ENCODE results near the gene NUDT14.

NUDT14 gene

GRCh38 chr14:105146976-105147635 lies 34.0 kb downstream of the NUDT14 start:
- no peak for DNase-seq (ENCODE audit: low read depth, low spot score)

GRCh38 chr14:105146181-105146975 lies 34.7 kb downstream of the NUDT14 start:
- DNase-seq (ENCODE audit: low read depth, low spot score) = no peak

- DNase-seq (ENCODE audit: low read depth, low spot score) = no peak
These were observed 35.5 kb downstream of the NUDT14 start for GRCh38 chr14:105145381-105146180.

- no peak for DNase-seq (ENCODE audit: low read depth, low spot score)
These were observed 36.3 kb downstream of the NUDT14 start for GRCh38 chr14:105144666-105145380.

GRCh38 chr14:105144026-105144665 lies 37.0 kb downstream of the NUDT14 start:
- no peak for DNase-seq (ENCODE audit: low read depth, low spot score)

- no peak for DNase-seq (ENCODE audit: low read depth, low spot score)
These were observed 37.6 kb downstream of the NUDT14 start for GRCh38 chr14:105143451-105144025.

- DNase-seq (ENCODE audit: low read depth, low spot score) = no peak
These were observed 38.3 kb downstream of the NUDT14 start for GRCh38 chr14:105142651-105143450.

- DNase-seq (ENCODE audit: low read depth, low spot score) = no peak
These were observed 39.4 kb downstream of the NUDT14 start for GRCh38 chr14:105141486-105142281.

GRCh38 chr14:105141026-105141425 lies 40.1 kb downstream of the NUDT14 start:
- no peak for DNase-seq (ENCODE audit: low read depth, low spot score)

- no peak for DNase-seq (ENCODE audit: low read depth, low spot score)
These were observed 40.5 kb downstream of the NUDT14 start for GRCh38 chr14:105140581-105140980.

GRCh38 chr14:105139831-105140239 lies 41.3 kb downstream of the NUDT14 start:
- no peak for DNase-seq (ENCODE audit: low read depth, low spot score)

- DNase-seq (ENCODE audit: low read depth, low spot score) = no peak
These were observed 41.8 kb downstream of the NUDT14 start for GRCh38 chr14:105139212-105139825.

GRCh38 chr14:105138551-105139111 lies 42.5 kb downstream of the NUDT14 start:
- no peak for DNase-seq (ENCODE audit: low read depth, low spot score)

GRCh38 chr14:105138021-105138541 lies 43.0 kb downstream of the NUDT14 start:
- DNase-seq (ENCODE audit: low read depth, low spot score) = peak; percentile 51

- no peak for DNase-seq (ENCODE audit: low read depth, low spot score)
These were observed 43.6 kb downstream of the NUDT14 start for GRCh38 chr14:105137481-105138020.

GRCh38 chr14:105136401-105137322 lies 44.5 kb downstream of the NUDT14 start:
- no peak for DNase-seq (ENCODE audit: low read depth, low spot score)

Data from ELF-1 (cell line).